ENCODE results near the gene ANTXR1.

GRCh38 chr2:69291004-69291650, 278.1 kb downstream of the ANTXR1 start:
- TF ChIP-seq EP300 (IDR thresholded peaks at IDR 0.05; ENCODE audit: borderline replicate concordance in 1 of 2, low read depth in 1 of 2, low read length in 1 of 2) (no peak), MEF2A (IDR thresholded peaks at IDR 0.05; ENCODE audit: borderline replicate concordance, low read depth) (no peak), EZH2phosphoT487 (IDR thresholded peaks at IDR 0.05; ENCODE audit: borderline replicate concordance, low read depth) (no peak), CHD2 (IDR thresholded peaks at IDR 0.05; ENCODE audit: low read length, partially characterized antibody) (no peak), RFX5 (IDR thresholded peaks at IDR 0.05; ENCODE audit: low read length) (no peak), JUND (IDR thresholded peaks at IDR 0.05) (0 out of 2 replicates have a peak, but pooled peaks have one; percentile 39), FOSL2 (IDR thresholded peaks at IDR 0.05; ENCODE audit: borderline replicate concordance, low read depth) (peak; percentile 43; the same call in 1 of the 2 replicates), MAX (IDR thresholded peaks at IDR 0.05; ENCODE audit: low read depth) (peak; percentile 80)
- TF ChIP-seq, protein P1, sequence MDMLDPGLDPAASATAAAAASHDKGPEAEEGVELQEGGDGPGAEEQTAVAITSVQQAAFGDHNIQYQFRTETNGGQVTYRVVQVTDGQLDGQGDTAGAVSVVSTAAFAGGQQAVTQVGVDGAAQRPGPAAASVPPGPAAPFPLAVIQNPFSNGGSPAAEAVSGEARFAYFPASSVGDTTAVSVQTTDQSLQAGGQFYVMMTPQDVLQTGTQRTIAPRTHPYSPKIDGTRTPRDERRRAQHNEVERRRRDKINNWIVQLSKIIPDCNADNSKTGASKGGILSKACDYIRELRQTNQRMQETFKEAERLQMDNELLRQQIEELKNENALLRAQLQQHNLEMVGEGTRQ (IDR thresholded peaks at IDR 0.05; ENCODE audit: borderline replicate concordance, low read depth, low read length), result no peak

Data from SK-N-SH (cell line).